ENCODE measurements around the gene CFAP99. TPM values are rescaled to one million over a fixed set of nuclear protein-coding genes. Genes with fewer than 3 reads are reported as not detected.

CFAP99 gene
- total and polyA plus RNA-seq, 2 experiments from 2014 or later, result not detected

- Histone ChIP-seq H3K4me3 (no peak overlapping the region), H3F3A (replicated peaks; ENCODE audit: low read depth) (no peaks in the 10 kb centered on the region), H3K27ac (ENCODE audit: low read depth) (no peak overlapping the region), H2AFZ (no peak overlapping the region), H3K9me2 (ENCODE audit: insufficient read depth) (peaks cover 13% of the 10 kb centered on the region; the same call in 1 of the 2 replicates), H3K36me3 (ENCODE audit: insufficient read depth) (no peaks in the 10 kb centered on the region), H3K79me2 (replicated peaks; ENCODE audit: insufficient read depth) (no peaks in the 10 kb centered on the region), H3K4me1 (ENCODE audit: insufficient read depth) (no peaks in the 10 kb centered on the region), H3K27me3 (ENCODE audit: insufficient read depth) (no peaks in the 10 kb centered on the region), H4K20me1 (replicated peaks; ENCODE audit: insufficient read depth) (no peaks in the 10 kb centered on the region), H3K4me2 (no peak overlapping the region)
- Mint-ChIP-seq H3K4me3 (no peak overlapping the region), H3K9me3 (no peaks in the 10 kb centered on the region), H3K4me1 (peaks cover 2% of the 10 kb centered on the region; the same call in 2 of the 3 replicates), H3K36me3 (ENCODE audit: low read depth) (no peaks in the 10 kb centered on the region), H3K27me3 (ENCODE audit: insufficient read depth, low read depth, poor library complexity) (peaks cover 4% of the 10 kb centered on the region), H3K27ac (no peak overlapping the region)
- no peak for DNase-seq (ENCODE audit: low spot score)
- no peak for TF ChIP-seq ETS1 (IDR thresholded peaks at IDR 0.05)
- TF ChIP-seq POLR2AphosphoS5 (IDR thresholded peaks at IDR 0.05; ENCODE audit: low read depth), result no peak
- TF ChIP-seq NANOG (IDR thresholded peaks at IDR 0.05; ENCODE audit: borderline replicate concordance), result no peak
- TF ChIP-seq EZH2 (IDR thresholded peaks at IDR 0.05; ENCODE audit: low read depth, unreplicated experiment), result no peak
- TF ChIP-seq JUNB (IDR thresholded peaks at IDR 0.05; ENCODE audit: unreplicated experiment), result no peak
- no peak for TF ChIP-seq STAT1 (IDR thresholded peaks at IDR 0.05; ENCODE audit: unreplicated experiment)
- TF ChIP-seq ZNF462 (CRISPR knock-in tag; IDR thresholded peaks at IDR 0.05), result no peak
- ATAC-seq, result no peak
Observed at GRCh38 chr4:2445130-2445529, 26.4 kb downstream of the CFAP99 start.

All from GM23338 (cell line).